HS-27A (cell line): ENCODE results near the gene CAMSAP3.

Source experiments
- DNase-seq: peaks from one replicate; pipeline ENCODE4 v3.0.0-alpha.2; 2012; ENCODE audit warnings: low read depth, missing footprints

The CAMSAP3 gene, protein sequence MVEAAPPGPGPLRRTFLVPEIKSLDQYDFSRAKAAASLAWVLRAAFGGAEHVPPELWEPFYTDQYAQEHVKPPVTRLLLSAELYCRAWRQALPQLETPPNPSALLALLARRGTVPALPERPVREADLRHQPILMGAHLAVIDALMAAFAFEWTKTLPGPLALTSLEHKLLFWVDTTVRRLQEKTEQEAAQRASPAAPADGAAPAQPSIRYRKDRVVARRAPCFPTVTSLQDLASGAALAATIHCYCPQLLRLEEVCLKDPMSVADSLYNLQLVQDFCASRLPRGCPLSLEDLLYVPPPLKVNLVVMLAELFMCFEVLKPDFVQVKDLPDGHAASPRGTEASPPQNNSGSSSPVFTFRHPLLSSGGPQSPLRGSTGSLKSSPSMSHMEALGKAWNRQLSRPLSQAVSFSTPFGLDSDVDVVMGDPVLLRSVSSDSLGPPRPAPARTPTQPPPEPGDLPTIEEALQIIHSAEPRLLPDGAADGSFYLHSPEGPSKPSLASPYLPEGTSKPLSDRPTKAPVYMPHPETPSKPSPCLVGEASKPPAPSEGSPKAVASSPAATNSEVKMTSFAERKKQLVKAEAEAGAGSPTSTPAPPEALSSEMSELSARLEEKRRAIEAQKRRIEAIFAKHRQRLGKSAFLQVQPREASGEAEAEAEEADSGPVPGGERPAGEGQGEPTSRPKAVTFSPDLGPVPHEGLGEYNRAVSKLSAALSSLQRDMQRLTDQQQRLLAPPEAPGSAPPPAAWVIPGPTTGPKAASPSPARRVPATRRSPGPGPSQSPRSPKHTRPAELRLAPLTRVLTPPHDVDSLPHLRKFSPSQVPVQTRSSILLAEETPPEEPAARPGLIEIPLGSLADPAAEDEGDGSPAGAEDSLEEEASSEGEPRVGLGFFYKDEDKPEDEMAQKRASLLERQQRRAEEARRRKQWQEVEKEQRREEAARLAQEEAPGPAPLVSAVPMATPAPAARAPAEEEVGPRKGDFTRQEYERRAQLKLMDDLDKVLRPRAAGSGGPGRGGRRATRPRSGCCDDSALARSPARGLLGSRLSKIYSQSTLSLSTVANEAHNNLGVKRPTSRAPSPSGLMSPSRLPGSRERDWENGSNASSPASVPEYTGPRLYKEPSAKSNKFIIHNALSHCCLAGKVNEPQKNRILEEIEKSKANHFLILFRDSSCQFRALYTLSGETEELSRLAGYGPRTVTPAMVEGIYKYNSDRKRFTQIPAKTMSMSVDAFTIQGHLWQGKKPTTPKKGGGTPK

GRCh38 chr19:7595466-7596133 is at the start of gene CAMSAP3:
CAMSAP3 (plus strand) TSS chr19:7595863; CDS start chr19:7596003, 140 bp downstream.
- DNase-seq: no peak

DNA sequence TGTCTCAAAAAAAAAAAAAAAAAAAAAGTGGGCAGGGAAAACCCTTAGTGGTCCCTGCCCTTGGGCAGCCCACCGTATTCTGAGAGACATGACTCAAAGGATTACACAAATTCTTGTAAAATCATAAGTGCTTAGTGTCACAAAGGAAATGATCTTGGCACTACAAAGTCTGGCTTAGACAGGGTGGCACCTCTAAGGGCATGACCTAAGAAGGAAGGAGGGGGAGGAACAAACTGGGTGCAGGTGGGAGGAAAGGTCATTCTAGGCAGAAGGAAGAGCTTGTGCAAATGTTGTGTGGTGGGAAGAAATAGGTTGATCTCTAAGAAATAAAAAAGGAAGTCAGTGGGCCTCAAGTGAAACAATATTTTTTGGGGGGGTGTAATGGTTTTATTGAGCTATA is 49.8 kb upstream of the CAMSAP3 start:
- no peak for DNase-seq

GRCh38 chr19:7547159-7547558 is 48.5 kb upstream of the CAMSAP3 start:
- DNase-seq: no peak

DNA sequence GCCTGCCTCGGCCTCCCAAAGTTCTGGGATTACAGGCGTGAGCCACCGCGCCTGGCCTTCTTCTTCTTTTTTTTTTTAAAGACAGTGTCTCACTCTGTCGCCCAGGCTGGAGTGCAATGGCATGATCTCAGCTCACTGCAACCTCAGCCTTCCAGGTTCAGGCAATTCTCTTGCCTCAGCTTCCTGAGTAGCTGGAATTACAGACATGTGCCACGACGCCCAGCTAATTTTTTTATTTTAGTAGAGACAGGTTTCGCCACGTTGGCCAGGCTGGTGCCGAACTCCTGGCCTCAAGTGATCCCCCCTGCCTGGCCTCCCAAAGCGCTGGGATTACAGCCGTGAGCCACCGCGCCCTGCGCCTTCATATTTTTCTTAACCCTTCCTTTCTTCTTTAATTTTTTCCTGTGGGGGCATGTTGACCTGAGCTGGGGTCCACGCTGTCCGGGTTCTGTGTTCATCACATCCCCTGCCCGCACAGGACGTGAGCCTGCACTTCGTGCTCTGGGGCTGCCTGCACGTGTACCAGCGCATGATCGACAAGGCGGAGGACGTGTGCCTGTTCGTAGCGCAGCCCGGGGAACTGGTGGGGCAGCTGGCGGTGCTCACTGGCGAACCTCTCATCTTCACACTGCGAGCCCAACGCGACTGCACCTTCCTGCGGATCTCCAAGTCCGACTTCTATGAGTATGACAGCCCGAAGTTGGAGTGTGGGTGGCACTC is 46.1 kb upstream of the CAMSAP3 start:
- no peak for DNase-seq

GRCh38 chr19:7550169-7550770 is 45.4 kb upstream of the CAMSAP3 start:
- DNase-seq: no peak

DNA sequence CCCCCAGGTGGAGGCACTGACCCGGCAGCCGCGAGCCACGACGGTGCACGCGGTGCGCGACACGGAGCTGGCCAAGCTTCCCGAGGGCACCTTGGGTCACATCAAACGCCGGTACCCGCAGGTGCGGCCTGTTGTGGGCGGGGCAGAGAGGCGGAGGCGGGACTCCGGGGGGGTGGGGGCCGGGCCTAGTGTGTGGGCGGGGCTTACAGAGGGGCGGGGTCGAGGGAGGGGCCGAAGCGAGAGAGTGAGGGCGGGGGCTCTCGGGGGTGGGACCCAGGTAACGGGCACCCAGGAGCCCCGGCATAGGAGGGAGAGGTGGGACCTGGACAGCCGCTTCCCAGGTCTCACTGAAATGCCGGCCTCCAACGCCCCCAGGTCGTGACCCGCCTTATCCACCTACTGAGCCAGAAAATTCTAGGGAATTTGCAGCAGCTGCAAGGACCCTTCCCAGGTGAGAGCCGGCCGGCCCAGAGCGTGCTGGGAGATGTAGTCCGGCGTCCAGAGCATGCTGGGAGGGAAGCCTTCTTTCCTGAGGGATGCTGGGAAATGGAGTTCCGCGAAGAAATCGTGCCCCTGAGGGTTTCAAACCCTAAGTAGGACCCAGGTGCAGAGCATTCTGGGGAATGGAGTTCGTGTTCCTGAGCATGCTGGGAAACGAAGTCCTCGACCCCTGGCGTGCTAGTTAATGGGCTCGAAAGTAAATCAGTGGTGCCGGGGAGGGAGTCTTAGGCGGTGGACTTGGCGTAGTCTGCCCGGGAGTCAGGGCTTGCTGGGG is 44.5 kb upstream of the CAMSAP3 start:
- no peak for DNase-seq

DNA sequence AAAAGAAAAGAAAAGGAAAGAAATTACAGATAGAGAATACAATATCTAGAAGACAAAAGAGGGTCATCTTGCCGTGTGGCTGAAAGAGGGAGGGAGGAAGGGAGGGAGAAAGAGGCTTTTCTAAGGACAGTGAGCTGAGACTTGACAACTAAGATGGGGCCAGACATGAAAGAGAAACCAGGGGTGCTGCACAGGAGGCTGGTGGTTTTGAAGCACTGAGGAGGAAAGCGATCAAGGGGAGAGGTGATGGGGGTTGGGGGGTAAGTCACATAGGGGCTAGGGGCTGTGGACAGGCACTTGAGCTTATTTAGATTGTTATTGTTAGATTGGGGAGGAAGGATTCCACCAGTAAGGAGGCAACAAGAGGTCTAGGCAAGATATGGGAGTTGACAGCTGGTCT is 42.9 kb upstream of the CAMSAP3 start:
- DNase-seq: no peak

DNA sequence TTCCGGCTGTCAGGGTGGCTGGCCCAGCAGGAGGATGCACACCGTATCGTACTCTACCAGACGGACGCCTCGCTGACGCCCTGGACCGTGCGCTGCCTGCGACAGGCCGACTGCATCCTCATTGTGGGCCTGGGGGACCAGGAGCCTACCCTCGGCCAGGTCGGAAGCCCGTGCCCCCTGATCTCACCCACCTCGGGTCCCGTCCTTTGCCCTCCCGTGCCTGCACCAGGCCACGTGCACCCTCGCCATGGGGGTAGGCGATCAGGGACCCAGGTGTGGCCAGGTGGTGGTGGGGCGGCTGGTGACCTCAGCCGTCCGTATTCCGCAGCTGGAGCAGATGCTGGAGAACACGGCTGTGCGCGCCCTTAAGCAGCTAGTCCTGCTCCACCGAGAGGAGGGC is 41.1 kb upstream of the CAMSAP3 start:
- no peak for DNase-seq

GRCh38 chr19:7554990-7555864 is 40.4 kb upstream of the CAMSAP3 start:
- no peak for DNase-seq

DNA sequence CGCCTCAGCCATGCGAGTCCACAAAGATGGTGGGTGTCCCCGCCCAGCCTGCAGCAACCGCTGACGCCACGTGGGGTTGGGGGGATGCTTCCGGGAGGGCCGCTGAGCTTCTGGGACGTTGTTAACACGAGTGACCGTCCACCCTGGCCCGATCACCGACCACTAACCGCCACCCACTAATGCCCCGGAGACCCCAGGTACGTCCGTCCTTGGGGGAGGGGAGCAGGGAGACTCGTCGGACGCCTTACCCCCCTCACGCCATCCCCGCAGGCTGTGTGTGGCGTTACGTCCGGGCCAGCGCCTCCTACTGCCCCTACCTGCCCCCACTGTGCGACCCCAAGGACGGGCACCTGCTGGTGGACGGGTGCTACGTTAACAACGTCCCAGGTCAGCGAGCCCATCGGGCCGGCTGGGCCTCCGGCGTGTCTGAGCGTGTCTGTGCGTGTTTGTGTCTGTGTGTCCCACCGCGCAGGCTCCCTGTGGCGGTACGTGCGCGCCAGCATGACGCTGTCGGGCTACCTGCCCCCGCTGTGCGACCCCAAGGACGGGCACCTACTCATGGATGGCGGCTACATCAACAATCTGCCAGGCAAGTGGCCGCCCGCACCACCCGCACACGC is 38.9 kb upstream of the CAMSAP3 start:
- no peak for DNase-seq

- no peak for DNase-seq
These were observed 37.0 kb upstream of the CAMSAP3 start for GRCh38 chr19:7558667-7559066.

GRCh38 chr19:7559102-7559501 is 36.6 kb upstream of the CAMSAP3 start:
- no peak for DNase-seq

- no peak for DNase-seq
These were observed 35.4 kb upstream of the CAMSAP3 start for GRCh38 chr19:7560255-7560654.

DNA sequence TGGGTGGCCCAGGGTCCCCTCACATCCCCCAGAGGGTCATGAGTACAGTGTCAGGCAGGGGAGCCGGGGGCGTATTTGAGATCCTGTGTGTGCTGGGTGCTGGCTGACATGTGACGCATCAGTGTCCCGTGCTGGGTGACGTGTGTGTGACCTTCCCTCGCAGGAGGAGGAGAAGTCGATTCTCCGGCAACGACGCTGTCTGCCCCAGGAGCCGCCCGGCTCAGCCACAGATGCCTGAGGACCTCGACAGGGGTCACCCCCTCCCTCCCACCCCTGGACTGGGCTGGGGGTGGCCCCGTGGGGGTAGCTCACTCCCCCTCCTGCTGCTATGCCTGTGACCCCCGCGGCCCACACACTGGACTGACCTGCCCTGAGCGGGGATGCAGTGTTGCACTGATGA is 34.3 kb upstream of the CAMSAP3 start:
- DNase-seq: no peak

GRCh38 chr19:7562646-7563393 is 32.8 kb upstream of the CAMSAP3 start:
- no peak for DNase-seq

DNA sequence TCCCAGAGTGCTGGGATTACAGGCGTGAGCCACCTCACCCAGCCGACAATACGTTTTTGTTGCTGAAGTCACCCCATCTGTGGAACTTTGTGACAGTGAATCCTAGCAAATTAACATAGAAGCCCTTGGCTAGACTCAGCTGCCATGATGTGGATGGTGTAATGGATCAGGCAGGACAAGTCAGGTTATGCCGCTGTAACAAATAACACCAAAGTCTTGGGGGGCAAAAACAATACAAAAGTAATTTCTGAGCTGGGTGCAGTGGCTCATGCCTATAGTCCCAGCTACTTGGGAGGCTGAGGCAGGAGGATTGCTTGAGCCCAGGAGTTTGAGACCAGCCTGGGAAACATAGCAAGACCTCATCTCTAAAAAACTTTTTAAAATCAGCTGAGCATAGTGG is 30.8 kb upstream of the CAMSAP3 start:
- DNase-seq: no peak

- no peak for DNase-seq
These were observed 30.3 kb upstream of the CAMSAP3 start for GRCh38 chr19:7565332-7565731.

- no peak for DNase-seq
These were observed 24.9 kb upstream of the CAMSAP3 start for GRCh38 chr19:7570761-7571160.
